ENCODE results near the gene FBH1. TPM values are rescaled to one million over a fixed set of nuclear protein-coding genes. Genes with fewer than 3 reads are reported as not detected.

Gene FBH1
- total and polyA plus RNA-seq, 2 donors from 2014 or later, result 70.7 to 76.5 TPM

DNA sequence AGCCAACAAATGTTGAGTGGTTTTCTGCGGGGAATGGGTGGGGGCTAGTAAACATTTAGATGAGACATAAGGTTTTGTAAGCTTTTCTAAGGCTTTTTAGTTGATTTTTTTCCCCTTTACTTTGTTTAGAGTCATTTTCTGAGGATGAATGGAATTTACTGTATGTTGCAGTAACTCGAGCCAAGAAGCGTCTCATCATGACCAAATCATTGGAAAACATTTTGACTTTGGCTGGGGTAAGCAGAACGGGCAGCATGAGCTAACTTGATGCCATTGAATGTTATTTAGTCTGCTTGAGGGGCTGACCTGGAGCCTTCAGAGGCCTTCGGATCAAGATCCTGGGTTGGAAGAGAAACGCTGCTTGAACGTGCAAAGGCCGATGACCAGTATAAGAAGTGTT is 37.3 kb downstream of the FBH1 start:
- H3K4me3 ChIP-seq (ENCODE audit: low read length in 3 of 3), result no peak overlapping the region
- H3K27me3 ChIP-seq (ENCODE audit: control insufficient read depth, insufficient read depth, low read length), result no peaks in the 10 kb centered on the region
- no peak overlapping the region for H3K9ac ChIP-seq (ENCODE audit: low read length in 3 of 3)
- TF ChIP-seq, protein P1, sequence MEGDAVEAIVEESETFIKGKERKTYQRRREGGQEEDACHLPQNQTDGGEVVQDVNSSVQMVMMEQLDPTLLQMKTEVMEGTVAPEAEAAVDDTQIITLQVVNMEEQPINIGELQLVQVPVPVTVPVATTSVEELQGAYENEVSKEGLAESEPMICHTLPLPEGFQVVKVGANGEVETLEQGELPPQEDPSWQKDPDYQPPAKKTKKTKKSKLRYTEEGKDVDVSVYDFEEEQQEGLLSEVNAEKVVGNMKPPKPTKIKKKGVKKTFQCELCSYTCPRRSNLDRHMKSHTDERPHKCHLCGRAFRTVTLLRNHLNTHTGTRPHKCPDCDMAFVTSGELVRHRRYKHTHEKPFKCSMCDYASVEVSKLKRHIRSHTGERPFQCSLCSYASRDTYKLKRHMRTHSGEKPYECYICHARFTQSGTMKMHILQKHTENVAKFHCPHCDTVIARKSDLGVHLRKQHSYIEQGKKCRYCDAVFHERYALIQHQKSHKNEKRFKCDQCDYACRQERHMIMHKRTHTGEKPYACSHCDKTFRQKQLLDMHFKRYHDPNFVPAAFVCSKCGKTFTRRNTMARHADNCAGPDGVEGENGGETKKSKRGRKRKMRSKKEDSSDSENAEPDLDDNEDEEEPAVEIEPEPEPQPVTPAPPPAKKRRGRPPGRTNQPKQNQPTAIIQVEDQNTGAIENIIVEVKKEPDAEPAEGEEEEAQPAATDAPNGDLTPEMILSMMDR (IDR thresholded peaks at IDR 0.05; ENCODE audit: borderline replicate concordance, extremely low read depth, insufficient read depth), result no peak
- DNase-seq, result no peak
- no peaks in the 10 kb centered on the region for H3K9me3 ChIP-seq (ENCODE audit: control insufficient read depth in 2 of 3, insufficient read depth in 1 of 3, low read length in 3 of 3)
- no peak for FAIRE-seq
- H3K36me3 ChIP-seq (ENCODE audit: control insufficient read depth in 2 of 3, insufficient read depth in 3 of 3, low read length in 3 of 3), result peaks cover 2 to 77% (median 35%) of the 10 kb centered on the region in 3 donors
- H3K4me1 ChIP-seq (ENCODE audit: control insufficient read depth in 2 of 3, insufficient read depth in 2 of 3, low read depth in 1 of 3, low read length in 3 of 3), result no peaks in the 10 kb centered on the region
- intact Hi-C loops (cut with DNase I), result no loop called here
- no peak overlapping the region for H3K27ac ChIP-seq (ENCODE audit: low read depth in 2 of 2, low read length in 2 of 2)

DNA sequence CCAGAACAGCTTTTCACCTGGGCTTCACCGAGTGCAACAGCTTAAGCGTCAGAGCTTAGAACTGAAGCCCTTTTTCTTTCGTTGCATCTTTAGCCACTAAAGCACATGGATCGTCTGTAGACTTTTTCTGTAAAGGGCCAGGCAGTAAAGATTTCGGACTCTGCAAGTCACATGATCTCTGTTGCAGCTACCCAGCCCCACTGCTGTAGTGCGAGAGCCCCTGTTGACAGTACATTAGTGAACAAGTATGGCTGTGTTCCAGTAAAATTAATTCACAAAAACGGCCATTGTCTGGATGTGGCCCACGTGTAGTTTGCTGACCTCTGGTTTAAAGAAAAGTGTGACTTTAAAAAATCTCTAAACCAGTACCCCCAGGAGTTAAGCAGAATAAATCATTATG is 39.4 kb downstream of the FBH1 start:
- DNase-seq (no peak), FAIRE-seq (no peak)
- intact Hi-C loops (cut with DNase I), result no loop called here
- no peak overlapping the region for H3K4me3 ChIP-seq (ENCODE audit: low read length in 3 of 3)
- H3K27me3 ChIP-seq (ENCODE audit: control insufficient read depth, insufficient read depth, low read length), result no peaks in the 10 kb centered on the region
- TF ChIP-seq, protein P1 (IDR thresholded peaks at IDR 0.05; ENCODE audit: borderline replicate concordance, extremely low read depth, insufficient read depth), result no peak
- peaks cover 2 to 67% (median 19%) of the 10 kb centered on the region in 3 donors for H3K36me3 ChIP-seq (ENCODE audit: control insufficient read depth in 2 of 3, insufficient read depth in 3 of 3, low read length in 3 of 3)
- no peaks in the 10 kb centered on the region for H3K4me1 ChIP-seq (ENCODE audit: control insufficient read depth in 2 of 3, insufficient read depth in 2 of 3, low read depth in 1 of 3, low read length in 3 of 3)
- H3K27ac ChIP-seq (ENCODE audit: low read depth in 2 of 2, low read length in 2 of 2), result no peak overlapping the region
- no peaks in the 10 kb centered on the region for H3K9me3 ChIP-seq (ENCODE audit: control insufficient read depth in 2 of 3, insufficient read depth in 1 of 3, low read length in 3 of 3)
- no peak overlapping the region for H3K9ac ChIP-seq (ENCODE audit: low read length in 3 of 3)

DNA sequence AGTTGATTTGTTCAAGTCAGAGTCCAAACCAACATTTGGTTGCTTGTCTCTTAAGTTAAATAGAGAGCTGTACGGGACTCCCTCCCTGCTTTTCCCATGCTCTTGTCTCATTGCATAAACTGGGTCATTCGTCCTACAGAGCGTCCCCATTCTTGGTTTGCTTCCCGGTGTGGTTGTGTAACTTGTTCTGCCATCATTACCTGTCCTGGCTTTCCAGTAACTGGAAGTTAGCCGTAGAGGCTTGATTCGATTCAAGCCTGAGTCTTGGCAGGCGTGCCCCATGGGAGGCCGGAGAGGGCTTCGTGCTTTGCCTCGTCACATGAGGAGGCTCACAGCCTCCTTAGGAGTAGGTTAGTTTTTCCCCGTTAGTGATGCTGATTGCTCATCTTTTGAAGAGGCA is 40.2 kb downstream of the FBH1 start:
- intact Hi-C loops (cut with DNase I), result no loop called here
- peaks cover 2 to 63% (median 22%) of the 10 kb centered on the region in 3 donors for H3K36me3 ChIP-seq (ENCODE audit: control insufficient read depth in 2 of 3, insufficient read depth in 3 of 3, low read length in 3 of 3)
- DNase-seq (no peak), FAIRE-seq (no peak)
- no peaks in the 10 kb centered on the region for H3K4me1 ChIP-seq (ENCODE audit: control insufficient read depth in 2 of 3, insufficient read depth in 2 of 3, low read depth in 1 of 3, low read length in 3 of 3)
- no peak overlapping the region for H3K4me3 ChIP-seq (ENCODE audit: low read length in 3 of 3)
- no peaks in the 10 kb centered on the region for H3K27me3 ChIP-seq (ENCODE audit: control insufficient read depth, insufficient read depth, low read length)
- TF ChIP-seq, protein P1 (IDR thresholded peaks at IDR 0.05; ENCODE audit: borderline replicate concordance, extremely low read depth, insufficient read depth), result no peak
- no peak overlapping the region for H3K27ac ChIP-seq (ENCODE audit: low read depth in 2 of 2, low read length in 2 of 2)
- no peaks in the 10 kb centered on the region for H3K9me3 ChIP-seq (ENCODE audit: control insufficient read depth in 2 of 3, insufficient read depth in 1 of 3, low read length in 3 of 3)
- no peak overlapping the region for H3K9ac ChIP-seq (ENCODE audit: low read length in 3 of 3)

DNA sequence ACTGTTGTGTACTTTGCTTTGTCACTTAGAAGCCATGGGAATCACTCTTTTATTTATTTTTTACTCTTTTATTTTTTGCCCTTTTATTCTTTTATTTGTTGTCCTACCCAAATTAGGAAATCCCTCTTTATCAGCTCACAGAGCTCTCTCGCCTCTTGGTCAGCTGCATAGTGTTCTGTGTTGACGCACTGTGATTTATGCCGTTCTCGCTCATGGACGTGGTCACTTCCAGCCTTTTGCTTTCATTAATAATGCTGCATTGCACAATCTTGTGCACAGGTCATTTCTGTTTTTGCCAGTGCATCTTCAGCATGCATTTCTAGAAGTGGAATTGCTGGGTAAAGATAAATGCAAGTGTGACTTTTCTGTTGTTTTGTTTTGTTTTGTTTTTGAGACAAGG is 42.3 kb downstream of the FBH1 start:
- H3K27ac ChIP-seq (ENCODE audit: low read depth in 2 of 2, low read length in 2 of 2), result peak overlapping the region in 1 of 2 donors; percentile 65
- FAIRE-seq (no peak), DNase-seq (no peak)
- no peak overlapping the region for H3K4me3 ChIP-seq (ENCODE audit: low read length in 3 of 3)
- H3K9ac ChIP-seq (ENCODE audit: low read length in 3 of 3), result no peak overlapping the region
- TF ChIP-seq, protein P1 (IDR thresholded peaks at IDR 0.05; ENCODE audit: borderline replicate concordance, extremely low read depth, insufficient read depth), result no peak
- H3K4me1 ChIP-seq (ENCODE audit: control insufficient read depth in 2 of 3, insufficient read depth in 2 of 3, low read depth in 1 of 3, low read length in 3 of 3), result no peaks in the 10 kb centered on the region
- H3K36me3 ChIP-seq (ENCODE audit: control insufficient read depth in 2 of 3, insufficient read depth in 3 of 3, low read length in 3 of 3), result peaks cover 5 to 63% (median 25%) of the 10 kb centered on the region in 3 donors
- no peaks in the 10 kb centered on the region for H3K9me3 ChIP-seq (ENCODE audit: control insufficient read depth in 2 of 3, insufficient read depth in 1 of 3, low read length in 3 of 3)
- no peaks in the 10 kb centered on the region for H3K27me3 ChIP-seq (ENCODE audit: control insufficient read depth, insufficient read depth, low read length)
- intact Hi-C loops (cut with DNase I), result no loop called here
